Endothelial cell of hepatic sinusoid (primary cell): ENCODE measurements around the gene RGS16.

Experiments
- in situ Hi-C: cut with HindIII; loops from 2 replicates; pipeline ENCODE4 v1.10.0; 2017; ENCODE audit warnings: low sequenced_read_pairs

RGS16 gene

GRCh38 chr1:182611787-182612186, 7.6 kb upstream of the RGS16 start:
- in situ Hi-C loops = no loop called here

- in situ Hi-C loops = no loop called here
Measured at GRCh38 chr1:182611326-182611725, 7.1 kb upstream of the RGS16 start.

GRCh38 chr1:182610606-182611194, 6.5 kb upstream of the RGS16 start:
- in situ Hi-C loops = no loop called here

GRCh38 chr1:182608845-182609610, 4.8 kb upstream of the RGS16 start:
- in situ Hi-C loops = no loop called here

GRCh38 chr1:182608236-182608635, 4.0 kb upstream of the RGS16 start:
- in situ Hi-C loops = no loop called here

- in situ Hi-C loops = no loop called here
Measured at GRCh38 chr1:182607566-182607965, 3.4 kb upstream of the RGS16 start.

GRCh38 chr1:182603646-182604174, 479 bp downstream of the RGS16 start:
- in situ Hi-C loops = no loop called here

- in situ Hi-C loops = no loop called here
Measured at GRCh38 chr1:182602935-182603645, 1.1 kb downstream of the RGS16 start.

- in situ Hi-C loops = no loop called here
Measured at GRCh38 chr1:182601913-182602312, 2.3 kb downstream of the RGS16 start.

GRCh38 chr1:182601416-182601786, 2.8 kb downstream of the RGS16 start:
- in situ Hi-C loops = no loop called here

- in situ Hi-C loops = no loop called here
Measured at GRCh38 chr1:182600745-182601415, 3.3 kb downstream of the RGS16 start.

- in situ Hi-C loops = no loop called here
Measured at GRCh38 chr1:182600036-182600713, 4.0 kb downstream of the RGS16 start.

GRCh38 chr1:182599339-182599738, 4.8 kb downstream of the RGS16 start:
- in situ Hi-C loops = loop anchor here (5.0 kb wide), 2 partner anchors 83 to 183 kb away; partner anchors contain the start of gene RGS8

- in situ Hi-C loops = loop anchor here (5.0 kb wide), 2 partner anchors 84 to 184 kb away; partner anchors contain the start of gene RGS8
Measured at GRCh38 chr1:182598296-182598695, 5.9 kb downstream of the RGS16 start.

- in situ Hi-C loops = loop anchor here (5.0 kb wide), 2 partner anchors 85 to 185 kb away; partner anchors contain the start of gene RGS8
Measured at GRCh38 chr1:182596934-182597333, 7.3 kb downstream of the RGS16 start.

- in situ Hi-C loops = loop anchor here (5.0 kb wide), 2 partner anchors 87 to 187 kb away; partner anchors contain the start of gene RGS8
Measured at GRCh38 chr1:182595641-182596240, 8.4 kb downstream of the RGS16 start.

- in situ Hi-C loops = no loop called here
Measured at GRCh38 chr1:182589931-182590330, 14.3 kb downstream of the RGS16 start.

- in situ Hi-C loops = no loop called here
Measured at GRCh38 chr1:182589520-182589919, 14.7 kb downstream of the RGS16 start.

- in situ Hi-C loops = no loop called here
Measured at GRCh38 chr1:182588500-182589396, 15.4 kb downstream of the RGS16 start, which contains the start of gene RNASEL. TSS of gene RNASEL (minus strand) at chr1:182589256. CDS start at chr1:182586806, 2,450 bp downstream.
